SK-N-SH treated with all-trans-retinoic acid at 6 μM for 48 hours (cell line): Measurements from ENCODE around the gene STK11IP.

Experiments
- ATAC-seq: fragments of 200-7000 bp; cut with Tn5 transposase; 3 replicates; pipeline ENCODE4 v1.9.1; 2020; ENCODE audit warnings: mild to moderate bottlenecking, moderate library complexity
- ARNTL ChIP-seq: fragments of 450-650 bp; formaldehyde crosslinking; IDR thresholded peaks from 2 replicates; pipeline ENCODE4 v1.5.0; 2020; ENCODE audit warnings: low read depth, mild to moderate bottlenecking, moderate library complexity, borderline replicate concordance
- BACH2 ChIP-seq: fragments of 250-450 bp; sonication (Bioruptor Pico); IDR thresholded peaks from 2 replicates; pipeline ENCODE4 v1.9.0; 2021; ENCODE audit warnings: mild to moderate bottlenecking, borderline replicate concordance
- CSDC2 ChIP-seq: fragments of 250-450 bp; sonication (Bioruptor Pico); IDR thresholded peaks from 2 replicates; pipeline ENCODE4 v1.5.0; 2020; ENCODE audit warnings: mild to moderate bottlenecking, moderate library complexity
- ESRRG ChIP-seq: fragments of 250-450 bp; sonication (Bioruptor Pico); IDR thresholded peaks from 2 replicates; pipeline ENCODE4 v1.6.1; 2021; ENCODE audit warnings: mild to moderate bottlenecking
- GLIS3 ChIP-seq: fragments of 250-450 bp; sonication (Bioruptor Pico); IDR thresholded peaks from 2 replicates; pipeline ENCODE4 v1.5.0; 2020; ENCODE audit warnings: mild to moderate bottlenecking, moderate library complexity
- ISL1 ChIP-seq: fragments of 250-450 bp; sonication (Bioruptor Pico); IDR thresholded peaks from 2 replicates; pipeline ENCODE4 v2.1.2; 2022; ENCODE audit warnings: mild to moderate bottlenecking, moderate library complexity
- OSR1 ChIP-seq: fragments of 250-450 bp; sonication (Bioruptor Pico); IDR thresholded peaks from 2 replicates; pipeline ENCODE4 v1.8.0; 2022; ENCODE audit warnings: moderate library complexity, mild to moderate bottlenecking, inconsistent platforms
- PPARA ChIP-seq: fragments of 250-450 bp; sonication (Bioruptor Pico); IDR thresholded peaks from 2 replicates; pipeline ENCODE4 v1.5.0; 2020; ENCODE audit warnings: mild to moderate bottlenecking, borderline replicate concordance
- RARB ChIP-seq: fragments of 250-450 bp; sonication (Bioruptor Pico); IDR thresholded peaks from 2 replicates; pipeline ENCODE4 v1.8.0; 2021; ENCODE audit warnings: mild to moderate bottlenecking, moderate library complexity
- TCF4 ChIP-seq: fragments of 250-450 bp; sonication (Bioruptor Pico); IDR thresholded peaks from 2 replicates; pipeline ENCODE4 v1.8.0; 2021; ENCODE audit warnings: mild to moderate bottlenecking, moderate library complexity, borderline replicate concordance
- TOX ChIP-seq: fragments of 250-450 bp; sonication (Bioruptor Pico); IDR thresholded peaks from 2 replicates; pipeline ENCODE4 v1.8.0; 2021; ENCODE audit warnings: mild to moderate bottlenecking, moderate library complexity, borderline replicate concordance
- ZC3H10 ChIP-seq: fragments of 250-450 bp; sonication (Bioruptor Pico); IDR thresholded peaks from 2 replicates; pipeline ENCODE4 v1.5.1; 2021; ENCODE audit warnings: mild to moderate bottlenecking, moderate library complexity
- ZFP3 ChIP-seq: fragments of 250-450 bp; sonication (Bioruptor Pico); IDR thresholded peaks from 2 replicates; pipeline ENCODE4 v1.5.0; 2020; ENCODE audit warnings: mild to moderate bottlenecking, moderate library complexity
- ZFP30 ChIP-seq: fragments of 450-650 bp; formaldehyde crosslinking; IDR thresholded peaks from 2 replicates; pipeline ENCODE4 v1.5.0; 2022; ENCODE audit warnings: mild to moderate bottlenecking, moderate library complexity
- ZNF565 ChIP-seq: fragments of 450-650 bp; formaldehyde crosslinking; conservative IDR thresholded peaks from 2 replicates; pipeline ENCODE4 v1.5.0; 2020; ENCODE audit warnings: low read depth, mild to moderate bottlenecking, moderate library complexity
- ZNF70 ChIP-seq: fragments of 450-650 bp; formaldehyde crosslinking; IDR thresholded peaks from 2 replicates; pipeline ENCODE4 v1.5.0; 2020; ENCODE audit warnings: mild to moderate bottlenecking, moderate library complexity
- ZNF8 ChIP-seq: fragments of 450-650 bp; formaldehyde crosslinking; IDR thresholded peaks from 2 replicates; pipeline ENCODE4 v1.5.0; 2020; ENCODE audit warnings: mild to moderate bottlenecking, moderate library complexity
- TF ChIP-seq, protein P1 (sequence below): fragments of 250-450 bp; sonication (Bioruptor Pico); IDR thresholded peaks from 2 replicates; pipeline ENCODE4 v1.5.0; 2020; ENCODE audit warnings: mild to moderate bottlenecking, moderate library complexity
- TF ChIP-seq, protein P2 (sequence below): fragments of 250-450 bp; sonication (Bioruptor Pico); IDR thresholded peaks from 2 replicates; pipeline ENCODE4 v1.8.0; 2020; ENCODE audit warnings: mild to moderate bottlenecking, moderate library complexity, borderline replicate concordance
- TF ChIP-seq, protein P3 (sequence below): fragments of 250-450 bp; sonication (Bioruptor Pico); IDR thresholded peaks from 2 replicates; pipeline ENCODE4 v1.5.1; 2020; ENCODE audit warnings: low read depth, mild to moderate bottlenecking, moderate library complexity
- TF ChIP-seq, protein P4 (sequence below): fragments of 250-450 bp; sonication (Bioruptor Pico); IDR thresholded peaks from 2 replicates; pipeline ENCODE4 v1.5.1; 2021; ENCODE audit warnings: mild to moderate bottlenecking, moderate library complexity

STK11IP gene

DNA sequence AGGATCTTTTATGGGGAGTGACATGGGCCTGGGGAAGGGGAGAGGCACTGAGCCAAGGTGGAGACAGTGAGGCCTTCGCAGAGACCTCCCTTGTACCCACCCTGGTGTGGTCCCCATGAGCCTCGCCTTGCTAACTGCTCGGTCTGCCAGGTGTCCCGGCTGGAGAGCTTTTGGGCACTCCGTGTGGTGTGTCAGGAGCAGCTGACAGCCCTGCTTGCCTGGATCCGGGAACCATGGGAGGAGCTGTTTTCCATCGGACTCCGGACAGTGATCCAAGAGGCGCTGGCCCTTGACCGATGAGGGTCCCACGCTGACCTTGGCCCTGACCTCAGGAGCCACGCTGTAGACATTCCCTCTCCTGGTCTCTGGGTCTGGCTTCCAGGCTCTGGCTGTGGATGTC, 18.2 kb downstream of the STK11IP start:
- no peak for ATAC-seq
- no peak for TF ChIP-seq ISL1 (CRISPR knock-in tag)
- TF ChIP-seq ESRRG: no peak
- no peak for TF ChIP-seq ZC3H10 (CRISPR knock-in tag)
- no peak for TF ChIP-seq ZFP3 (CRISPR knock-in tag)
- no peak for TF ChIP-seq BACH2
- TF ChIP-seq ZFP30 (CRISPR knock-in tag): no peak
- no peak for TF ChIP-seq ZNF565 (CRISPR knock-in tag)
- no peak for TF ChIP-seq CSDC2 (CRISPR knock-in tag)
- no peak for TF ChIP-seq RARB
- no peak for TF ChIP-seq ZNF8 (CRISPR knock-in tag)
- TF ChIP-seq, protein P1, sequence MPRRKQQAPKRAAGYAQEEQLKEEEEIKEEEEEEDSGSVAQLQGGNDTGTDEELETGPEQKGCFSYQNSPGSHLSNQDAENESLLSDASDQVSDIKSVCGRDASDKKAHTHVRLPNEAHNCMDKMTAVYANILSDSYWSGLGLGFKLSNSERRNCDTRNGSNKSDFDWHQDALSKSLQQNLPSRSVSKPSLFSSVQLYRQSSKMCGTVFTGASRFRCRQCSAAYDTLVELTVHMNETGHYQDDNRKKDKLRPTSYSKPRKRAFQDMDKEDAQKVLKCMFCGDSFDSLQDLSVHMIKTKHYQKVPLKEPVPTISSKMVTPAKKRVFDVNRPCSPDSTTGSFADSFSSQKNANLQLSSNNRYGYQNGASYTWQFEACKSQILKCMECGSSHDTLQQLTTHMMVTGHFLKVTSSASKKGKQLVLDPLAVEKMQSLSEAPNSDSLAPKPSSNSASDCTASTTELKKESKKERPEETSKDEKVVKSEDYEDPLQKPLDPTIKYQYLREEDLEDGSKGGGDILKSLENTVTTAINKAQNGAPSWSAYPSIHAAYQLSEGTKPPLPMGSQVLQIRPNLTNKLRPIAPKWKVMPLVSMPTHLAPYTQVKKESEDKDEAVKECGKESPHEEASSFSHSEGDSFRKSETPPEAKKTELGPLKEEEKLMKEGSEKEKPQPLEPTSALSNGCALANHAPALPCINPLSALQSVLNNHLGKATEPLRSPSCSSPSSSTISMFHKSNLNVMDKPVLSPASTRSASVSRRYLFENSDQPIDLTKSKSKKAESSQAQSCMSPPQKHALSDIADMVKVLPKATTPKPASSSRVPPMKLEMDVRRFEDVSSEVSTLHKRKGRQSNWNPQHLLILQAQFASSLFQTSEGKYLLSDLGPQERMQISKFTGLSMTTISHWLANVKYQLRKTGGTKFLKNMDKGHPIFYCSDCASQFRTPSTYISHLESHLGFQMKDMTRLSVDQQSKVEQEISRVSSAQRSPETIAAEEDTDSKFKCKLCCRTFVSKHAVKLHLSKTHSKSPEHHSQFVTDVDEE (CRISPR knock-in tag): no peak
- TF ChIP-seq OSR1 (CRISPR knock-in tag): no peak
- no peak for TF ChIP-seq PPARA (CRISPR knock-in tag)
- no peak for TF ChIP-seq ZNF70 (CRISPR knock-in tag)
- TF ChIP-seq, protein P2, sequence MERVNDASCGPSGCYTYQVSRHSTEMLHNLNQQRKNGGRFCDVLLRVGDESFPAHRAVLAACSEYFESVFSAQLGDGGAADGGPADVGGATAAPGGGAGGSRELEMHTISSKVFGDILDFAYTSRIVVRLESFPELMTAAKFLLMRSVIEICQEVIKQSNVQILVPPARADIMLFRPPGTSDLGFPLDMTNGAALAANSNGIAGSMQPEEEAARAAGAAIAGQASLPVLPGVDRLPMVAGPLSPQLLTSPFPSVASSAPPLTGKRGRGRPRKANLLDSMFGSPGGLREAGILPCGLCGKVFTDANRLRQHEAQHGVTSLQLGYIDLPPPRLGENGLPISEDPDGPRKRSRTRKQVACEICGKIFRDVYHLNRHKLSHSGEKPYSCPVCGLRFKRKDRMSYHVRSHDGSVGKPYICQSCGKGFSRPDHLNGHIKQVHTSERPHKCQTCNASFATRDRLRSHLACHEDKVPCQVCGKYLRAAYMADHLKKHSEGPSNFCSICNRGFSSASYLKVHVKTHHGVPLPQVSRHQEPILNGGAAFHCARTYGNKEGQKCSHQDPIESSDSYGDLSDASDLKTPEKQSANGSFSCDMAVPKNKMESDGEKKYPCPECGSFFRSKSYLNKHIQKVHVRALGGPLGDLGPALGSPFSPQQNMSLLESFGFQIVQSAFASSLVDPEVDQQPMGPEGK (CRISPR knock-in tag): no peak

DNA sequence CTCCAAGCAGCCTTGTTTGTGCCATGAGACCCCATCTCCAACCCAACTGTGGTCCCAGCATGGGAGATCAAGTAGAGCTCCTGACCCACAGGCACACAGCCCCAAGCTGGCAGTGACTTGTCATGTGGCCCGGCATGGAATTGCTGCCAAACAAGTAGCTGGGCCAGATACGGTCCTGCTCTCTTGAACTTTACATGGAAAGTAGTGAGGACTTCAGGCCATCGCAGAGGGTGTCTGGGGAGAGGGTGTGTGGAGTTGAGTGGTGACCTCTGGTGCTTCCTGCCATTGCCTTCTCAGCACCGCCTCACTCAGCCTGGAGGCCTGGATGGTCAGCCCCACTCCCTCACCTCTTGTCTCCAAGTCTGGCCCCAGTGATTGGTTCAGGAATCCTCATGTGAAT, 18.9 kb downstream of the STK11IP start:
- TF ChIP-seq TOX (CRISPR knock-in tag) (no peak), ZC3H10 (CRISPR knock-in tag) (no peak), ESRRG (no peak), CSDC2 (CRISPR knock-in tag) (no peak), OSR1 (CRISPR knock-in tag) (no peak), GLIS3 (CRISPR knock-in tag) (no peak), ZNF70 (CRISPR knock-in tag) (no peak), ARNTL (CRISPR knock-in tag) (no peak), TCF4 (no peak), BACH2 (no peak), ZFP3 (CRISPR knock-in tag) (no peak), ZFP30 (CRISPR knock-in tag) (no peak), RARB (no peak), ZNF565 (CRISPR knock-in tag) (no peak)
- TF ChIP-seq, protein P2 (CRISPR knock-in tag): no peak
- TF ChIP-seq, protein P1 (CRISPR knock-in tag): no peak
- TF ChIP-seq, protein P3, sequence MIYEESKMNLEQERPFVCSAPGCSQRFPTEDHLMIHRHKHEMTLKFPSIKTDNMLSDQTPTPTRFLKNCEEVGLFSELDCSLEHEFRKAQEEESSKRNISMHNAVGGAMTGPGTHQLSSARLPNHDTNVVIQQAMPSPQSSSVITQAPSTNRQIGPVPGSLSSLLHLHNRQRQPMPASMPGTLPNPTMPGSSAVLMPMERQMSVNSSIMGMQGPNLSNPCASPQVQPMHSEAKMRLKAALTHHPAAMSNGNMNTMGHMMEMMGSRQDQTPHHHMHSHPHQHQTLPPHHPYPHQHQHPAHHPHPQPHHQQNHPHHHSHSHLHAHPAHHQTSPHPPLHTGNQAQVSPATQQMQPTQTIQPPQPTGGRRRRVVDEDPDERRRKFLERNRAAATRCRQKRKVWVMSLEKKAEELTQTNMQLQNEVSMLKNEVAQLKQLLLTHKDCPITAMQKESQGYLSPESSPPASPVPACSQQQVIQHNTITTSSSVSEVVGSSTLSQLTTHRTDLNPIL (CRISPR knock-in tag): no peak
- TF ChIP-seq, protein P4, sequence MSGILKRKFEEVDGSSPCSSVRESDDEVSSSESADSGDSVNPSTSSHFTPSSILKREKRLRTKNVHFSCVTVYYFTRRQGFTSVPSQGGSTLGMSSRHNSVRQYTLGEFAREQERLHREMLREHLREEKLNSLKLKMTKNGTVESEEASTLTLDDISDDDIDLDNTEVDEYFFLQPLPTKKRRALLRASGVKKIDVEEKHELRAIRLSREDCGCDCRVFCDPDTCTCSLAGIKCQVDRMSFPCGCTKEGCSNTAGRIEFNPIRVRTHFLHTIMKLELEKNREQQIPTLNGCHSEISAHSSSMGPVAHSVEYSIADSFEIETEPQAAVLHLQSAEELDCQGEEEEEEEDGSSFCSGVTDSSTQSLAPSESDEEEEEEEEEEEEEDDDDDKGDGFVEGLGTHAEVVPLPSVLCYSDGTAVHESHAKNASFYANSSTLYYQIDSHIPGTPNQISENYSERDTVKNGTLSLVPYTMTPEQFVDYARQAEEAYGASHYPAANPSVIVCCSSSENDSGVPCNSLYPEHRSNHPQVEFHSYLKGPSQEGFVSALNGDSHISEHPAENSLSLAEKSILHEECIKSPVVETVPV (CRISPR knock-in tag): no peak
- no peak for ATAC-seq
